NB4 (cell line): ENCODE measurements around the gene ANAPC1.

Experiments used
- CTCF ChIP-seq: IDR thresholded peaks from one replicate; pipeline ENCODE4 v1.5.1; 2012; ENCODE audit warnings: low read depth, low read length
- POLR2A ChIP-seq: IDR thresholded peaks from 2 replicates; pipeline ENCODE4 v1.6.1; 2011; ENCODE audit warnings: mild to moderate bottlenecking; ENCODE audit not compliant: insufficient read length; ENCODE audit errors: extremely low read depth
- TF ChIP-seq, protein P1 (sequence below): IDR thresholded peaks from 2 replicates; pipeline ENCODE4 v1.6.1; 2011; ENCODE audit warnings: low read depth, low read length

DNA sequence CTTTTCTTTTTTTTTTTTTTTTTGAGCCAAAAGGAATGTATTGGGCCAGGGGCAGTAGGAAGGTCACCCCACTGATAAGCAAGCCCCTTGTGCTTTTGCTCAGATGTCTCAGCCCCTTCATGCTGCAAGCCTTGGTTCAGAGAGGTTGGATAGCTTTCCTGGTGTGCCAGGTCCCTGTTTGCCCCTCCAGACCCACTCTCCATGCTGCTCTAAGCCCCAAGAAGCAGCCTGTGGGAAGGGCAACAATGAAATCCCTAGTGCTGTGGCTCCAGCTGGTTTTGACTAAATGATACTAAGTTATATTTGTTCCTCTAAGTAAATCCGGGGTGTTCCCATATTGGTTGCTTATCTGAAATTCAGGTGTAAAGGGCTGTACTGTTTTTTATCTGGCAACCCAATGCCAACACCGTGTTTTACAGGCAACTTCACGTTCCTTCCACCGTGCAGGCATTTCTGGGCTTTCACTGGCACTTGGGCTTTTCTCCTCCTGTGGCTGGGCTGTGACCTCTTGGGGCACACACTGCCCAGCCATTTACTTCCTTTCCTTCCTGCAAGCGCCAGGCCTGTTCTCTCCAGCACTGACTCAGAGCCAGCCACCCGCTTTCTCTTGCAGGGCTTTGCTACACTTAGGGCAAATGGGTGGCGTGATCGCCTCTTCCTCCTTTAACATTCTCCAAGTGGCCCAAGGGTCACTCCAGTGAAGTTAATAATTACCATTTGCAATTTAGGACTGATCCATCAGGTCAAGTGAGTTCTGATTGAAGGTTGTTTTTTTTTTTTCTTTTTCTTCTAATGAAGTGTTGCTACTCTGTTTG is 36.0 kb upstream of the ANAPC1 start:
- TF ChIP-seq POLR2A (no peak), CTCF (no peak)
- TF ChIP-seq, protein P1, sequence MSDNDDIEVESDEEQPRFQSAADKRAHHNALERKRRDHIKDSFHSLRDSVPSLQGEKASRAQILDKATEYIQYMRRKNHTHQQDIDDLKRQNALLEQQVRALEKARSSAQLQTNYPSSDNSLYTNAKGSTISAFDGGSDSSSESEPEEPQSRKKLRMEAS = no peak
